CD4-positive, alpha-beta T cell treated with Interferon gamma for 1 hour (primary cell): ENCODE data around the gene PLCB4.
"Not testable (repeated sequence)": the region's sequence is repeated elsewhere in the genome, so short reads cannot be mapped to it uniquely, and the experiment has no call there.

Experiments
- DNase-seq: peaks from one replicate; pipeline ENCODE4 v3.0.0-alpha.2; 2020

PLCB4 gene

GRCh38 chr20:9144643-9145042, 75.8 kb downstream of the PLCB4 start:
- no peak for DNase-seq

- no peak for DNase-seq
These were observed 76.3 kb downstream of the PLCB4 start for GRCh38 chr20:9145142-9145541.

- DNase-seq: no peak
These were observed 77.8 kb downstream of the PLCB4 start for GRCh38 chr20:9146649-9147048.

GRCh38 chr20:9147547-9148024, 78.7 kb downstream of the PLCB4 start:
- no peak for DNase-seq

- DNase-seq: no peak
These were observed 79.4 kb downstream of the PLCB4 start for GRCh38 chr20:9148291-9148690.

- no peak for DNase-seq
These were observed 80.2 kb downstream of the PLCB4 start for GRCh38 chr20:9149087-9149486.

- no peak for DNase-seq
These were observed 80.9 kb downstream of the PLCB4 start for GRCh38 chr20:9149796-9150195.

- DNase-seq: no peak
These were observed 81.8 kb downstream of the PLCB4 start for GRCh38 chr20:9150679-9151078.

- DNase-seq: not testable (repeated sequence)
These were observed 83.3 kb downstream of the PLCB4 start for GRCh38 chr20:9152139-9152538.

- DNase-seq: no peak
These were observed 85.7 kb downstream of the PLCB4 start for GRCh38 chr20:9154464-9155024.

- DNase-seq: no peak
These were observed 87.8 kb downstream of the PLCB4 start for GRCh38 chr20:9156529-9157280.

- no peak for DNase-seq
These were observed 91.4 kb downstream of the PLCB4 start for GRCh38 chr20:9160331-9160730.

- DNase-seq: no peak
These were observed 91.9 kb downstream of the PLCB4 start for GRCh38 chr20:9160757-9161156.

- no peak for DNase-seq
These were observed 92.4 kb downstream of the PLCB4 start for GRCh38 chr20:9161311-9161710.

GRCh38 chr20:9163251-9163650, 94.4 kb downstream of the PLCB4 start:
- no peak for DNase-seq

- no peak for DNase-seq
These were observed 95.1 kb downstream of the PLCB4 start for GRCh38 chr20:9163995-9164394.

GRCh38 chr20:9165261-9165660, 96.4 kb downstream of the PLCB4 start:
- DNase-seq: no peak

GRCh38 chr20:9166153-9166780, 97.4 kb downstream of the PLCB4 start:
- no peak for DNase-seq

- no peak for DNase-seq
These were observed 100.5 kb downstream of the PLCB4 start for GRCh38 chr20:9169409-9169808.

- no peak for DNase-seq
These were observed 104.0 kb downstream of the PLCB4 start for GRCh38 chr20:9172851-9173250.

- no peak for DNase-seq
These were observed 108.4 kb downstream of the PLCB4 start for GRCh38 chr20:9177278-9177677.

- DNase-seq: no peak
These were observed 110.4 kb downstream of the PLCB4 start for GRCh38 chr20:9179193-9179802.

GRCh38 chr20:9179867-9180266, 111.0 kb downstream of the PLCB4 start:
- DNase-seq: no peak
